HG03565 (cell line): ENCODE data around the gene HAND1.

Experiments
- ATAC-seq: cut with Tn5 transposase; IDR thresholded peaks from one replicate; pipeline ENCODE4 v1.9.1; 2021; ENCODE audit warnings: mild to moderate bottlenecking, moderate library complexity; ENCODE audit not compliant: unreplicated experiment

HAND1 gene

DNA sequence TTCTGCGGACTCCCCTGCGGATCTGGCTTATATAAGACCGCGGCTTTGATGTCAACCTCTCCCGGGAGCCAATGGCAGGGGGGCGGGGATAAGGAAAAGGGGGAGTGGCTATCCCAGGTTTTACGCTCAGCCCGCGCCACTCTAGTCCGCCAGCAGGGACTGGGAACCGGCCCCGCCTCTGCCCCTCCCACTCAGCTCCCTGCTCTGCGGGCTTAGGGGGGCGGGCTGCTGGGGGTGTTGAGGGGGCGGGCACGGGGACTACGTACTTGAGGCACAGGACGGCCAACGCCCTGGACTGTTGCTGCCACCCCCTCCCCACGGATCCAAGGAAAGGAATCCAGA lies at the start of gene HAND1:
TSS of gene HAND1 (minus strand) at position 4 of the 342 bp plus-strand sequence. CDS start 219 bp downstream, outside the sequence.
- ATAC-seq, result no peak

DNA sequence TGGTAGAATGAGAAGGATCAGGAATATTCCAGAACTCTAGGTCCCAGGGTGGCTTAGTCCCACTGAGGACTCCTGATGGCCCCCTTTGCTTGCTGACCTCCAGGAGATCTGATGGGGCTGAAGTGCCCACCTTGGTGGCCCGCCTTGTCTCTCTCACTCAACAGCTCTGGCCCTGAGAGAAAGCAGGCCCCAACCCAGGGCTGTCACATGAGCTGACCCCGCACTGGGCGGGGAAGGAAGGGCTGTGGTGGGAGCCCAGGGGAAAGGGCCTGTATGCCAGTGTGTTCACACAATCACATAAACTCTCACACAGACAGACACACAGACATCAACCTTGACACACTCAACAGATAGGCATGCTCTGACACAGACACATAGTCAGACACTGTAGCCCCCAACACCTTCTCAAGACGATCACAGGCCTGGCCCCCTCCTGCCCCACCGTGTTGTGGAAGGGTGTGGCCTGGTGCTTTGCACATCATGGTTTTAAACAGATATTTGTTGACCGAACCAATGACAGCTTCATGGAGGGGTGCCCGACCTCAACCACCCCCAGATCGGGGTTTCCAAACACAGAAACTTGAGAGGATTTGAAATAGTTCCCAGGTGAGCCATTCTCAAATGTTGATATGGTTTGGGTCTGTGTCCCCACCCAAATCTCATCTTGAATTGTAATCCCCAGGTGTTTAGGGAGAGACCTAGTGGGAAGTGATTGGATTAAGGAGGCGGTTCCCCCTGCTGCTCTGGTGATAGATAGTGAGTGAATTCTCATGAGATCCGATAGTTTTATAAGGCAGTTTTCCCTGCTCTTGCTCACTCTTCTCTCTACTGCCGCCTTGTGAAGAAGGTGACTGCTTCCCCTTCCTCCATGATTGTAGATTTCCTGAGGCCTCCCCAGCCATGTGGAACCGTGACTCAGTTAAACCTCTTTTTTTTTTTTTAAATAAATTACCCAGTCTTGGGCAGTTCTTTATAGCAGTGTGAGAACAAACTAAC lies 48.5 kb upstream of the HAND1 start:
- no peak for ATAC-seq

DNA sequence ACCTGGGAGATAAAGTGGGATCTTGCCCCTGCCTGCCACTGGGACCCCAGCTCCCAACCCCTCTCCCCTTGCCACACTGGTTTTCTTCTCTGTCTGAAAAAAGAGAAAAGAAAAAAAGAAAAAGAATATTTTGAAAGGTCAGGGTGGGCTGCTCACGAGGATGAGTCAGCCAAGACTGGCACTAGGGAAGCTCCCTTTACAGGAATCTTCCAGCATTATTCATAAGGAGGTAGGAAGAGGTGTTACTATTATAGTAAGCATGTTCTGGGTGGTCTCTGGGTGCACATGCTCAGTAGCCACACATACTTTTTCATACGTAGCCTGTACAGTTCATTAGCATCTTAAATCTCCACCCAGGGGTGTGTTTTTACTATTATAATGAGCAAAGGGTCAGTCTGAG lies 46.8 kb upstream of the HAND1 start:
- no peak for ATAC-seq

DNA sequence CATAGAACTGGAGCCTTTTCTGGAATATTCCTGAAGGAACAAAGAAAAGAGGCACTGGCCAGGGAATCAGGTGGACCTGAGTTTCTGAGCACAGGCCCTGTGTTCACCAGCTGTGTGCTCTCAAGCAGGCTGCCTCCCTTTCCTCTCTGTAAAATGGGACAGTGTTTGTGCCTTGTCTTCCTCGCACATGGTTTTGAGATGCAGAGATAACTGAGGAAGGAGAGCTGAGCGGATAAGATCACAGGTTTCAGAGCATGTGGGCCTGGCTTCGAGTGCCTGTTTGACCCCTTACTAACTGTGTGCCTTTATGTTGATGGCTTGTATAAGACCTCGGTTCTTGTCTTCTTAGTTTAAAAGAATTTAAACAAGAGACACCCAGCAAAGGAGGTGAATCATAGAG lies 46.2 kb upstream of the HAND1 start:
- no peak for ATAC-seq

DNA sequence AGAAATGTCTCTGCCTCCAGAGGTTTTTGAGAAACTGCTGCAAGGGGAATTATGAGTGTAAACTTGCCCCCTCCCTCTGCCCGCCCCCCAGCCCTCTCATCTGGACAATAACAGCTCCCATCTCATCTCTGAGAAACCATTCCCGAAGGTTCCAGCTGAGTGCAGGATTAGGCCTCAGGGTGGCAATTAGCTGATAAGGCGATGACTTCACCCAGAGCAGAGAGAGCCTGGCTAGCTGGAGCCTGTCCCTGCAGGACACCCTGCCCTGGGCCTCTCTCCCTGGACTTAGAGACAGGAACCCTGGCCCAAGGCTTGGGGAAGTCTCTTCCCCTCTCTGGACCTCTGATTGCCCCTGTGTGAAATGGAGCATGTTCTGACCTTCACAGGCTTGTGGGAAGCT lies 45.7 kb upstream of the HAND1 start:
- no peak for ATAC-seq

DNA sequence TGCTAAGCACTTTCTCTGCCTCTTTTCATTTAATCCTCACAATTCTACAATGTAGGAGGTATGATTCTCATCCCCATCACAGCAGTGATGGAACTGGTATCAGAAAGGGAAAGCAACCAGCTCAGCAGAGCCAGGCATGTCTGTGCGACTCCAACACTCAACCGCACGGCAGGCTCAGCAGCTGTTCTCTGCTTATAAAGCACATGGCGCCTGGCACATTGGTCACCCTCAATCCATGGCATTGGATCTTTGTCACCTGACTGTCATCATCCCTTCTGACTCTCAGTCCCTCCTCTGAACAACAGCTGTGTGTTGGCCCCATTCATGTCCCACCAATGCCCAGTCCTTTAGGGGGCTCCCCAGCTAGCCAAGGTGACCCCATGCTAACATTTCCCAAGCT lies 45.1 kb upstream of the HAND1 start:
- ATAC-seq, result no peak

DNA sequence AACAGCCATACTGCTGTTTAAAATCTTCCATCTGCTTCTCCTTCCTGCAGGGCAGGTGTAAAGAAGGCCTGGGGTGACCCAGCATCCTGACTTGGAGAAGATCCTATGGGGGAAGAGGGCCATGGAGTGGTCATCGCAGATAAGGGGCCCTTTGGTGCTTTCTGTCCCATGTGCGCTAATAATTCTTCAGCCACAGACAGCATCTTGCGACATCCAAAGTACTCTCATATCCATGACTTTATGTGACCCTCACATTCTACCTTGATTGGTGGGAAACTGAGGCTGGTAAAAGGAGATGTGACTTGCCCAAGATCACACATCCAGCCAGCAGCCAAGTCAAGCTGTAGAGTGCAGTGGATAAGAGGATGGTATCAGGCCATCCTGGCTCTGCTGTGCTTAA lies 44.3 kb upstream of the HAND1 start:
- no peak for ATAC-seq

DNA sequence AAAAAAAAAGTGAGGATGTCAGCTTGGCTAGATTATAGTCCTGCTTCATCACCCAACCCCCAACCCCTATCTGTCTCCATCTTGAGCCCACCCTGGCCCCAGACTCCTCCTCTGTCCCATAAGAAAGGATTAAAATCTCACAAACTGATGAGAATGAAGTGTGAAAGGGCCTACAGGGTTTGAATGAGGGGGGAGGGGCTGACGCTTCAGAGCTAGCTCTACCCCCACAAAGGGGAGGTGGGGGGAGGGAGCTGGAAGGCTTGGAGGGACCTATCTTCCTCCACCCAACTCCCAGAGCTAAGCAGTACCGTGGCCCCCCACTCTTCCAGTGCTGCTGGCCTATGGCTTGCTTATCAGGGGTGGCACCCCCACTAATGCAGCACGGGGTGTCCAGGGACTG lies 43.7 kb upstream of the HAND1 start:
- ATAC-seq, result no peak

DNA sequence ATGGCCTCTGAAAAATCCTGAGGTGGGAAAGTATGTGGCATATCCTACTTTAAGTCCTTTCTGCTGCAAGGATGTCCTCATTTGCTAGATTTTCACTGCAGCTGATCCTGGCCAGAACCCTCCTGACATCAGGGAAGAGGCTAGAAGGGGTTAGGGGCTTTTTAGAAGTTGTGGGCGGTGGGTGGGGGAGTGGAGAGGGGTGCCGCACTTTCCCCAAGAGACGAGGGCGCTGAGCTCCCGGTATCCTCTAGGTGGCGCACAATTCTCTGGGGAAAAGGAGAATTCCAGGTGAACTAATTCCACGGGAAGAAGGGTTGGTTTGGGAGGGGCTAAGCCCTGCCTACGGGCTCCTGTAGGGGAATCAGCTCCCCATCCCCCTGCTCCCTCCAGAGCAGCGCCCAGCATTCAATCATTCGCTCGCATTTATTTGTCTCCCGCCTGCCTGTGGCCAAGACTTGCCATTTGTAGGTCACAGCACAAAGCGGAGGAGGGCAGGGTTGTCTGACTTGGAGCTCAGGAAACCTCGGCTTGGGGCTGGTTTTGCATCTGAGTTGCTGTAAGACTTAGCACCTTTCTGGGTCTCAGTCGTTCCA lies 42.9 kb upstream of the HAND1 start:
- no peak for ATAC-seq

DNA sequence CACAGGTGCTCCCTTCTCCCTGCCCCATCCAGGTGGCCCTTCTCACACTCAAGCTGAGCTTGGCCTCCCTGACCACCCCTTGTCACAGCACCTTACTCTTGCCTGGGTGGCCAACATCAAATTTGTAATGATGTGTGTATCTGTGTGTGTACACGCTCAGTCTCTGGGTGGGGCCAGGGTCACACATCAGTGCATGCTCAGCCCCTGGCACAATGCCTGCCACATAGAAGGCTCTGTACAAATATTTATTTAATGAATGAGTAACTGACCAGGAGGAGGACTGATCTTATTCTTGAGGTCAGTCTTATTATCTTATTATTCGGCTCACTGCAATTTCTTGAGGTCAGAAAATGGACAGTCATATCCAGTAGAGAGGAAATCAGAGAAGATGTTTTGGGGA lies 41.3 kb upstream of the HAND1 start:
- no peak for ATAC-seq

DNA sequence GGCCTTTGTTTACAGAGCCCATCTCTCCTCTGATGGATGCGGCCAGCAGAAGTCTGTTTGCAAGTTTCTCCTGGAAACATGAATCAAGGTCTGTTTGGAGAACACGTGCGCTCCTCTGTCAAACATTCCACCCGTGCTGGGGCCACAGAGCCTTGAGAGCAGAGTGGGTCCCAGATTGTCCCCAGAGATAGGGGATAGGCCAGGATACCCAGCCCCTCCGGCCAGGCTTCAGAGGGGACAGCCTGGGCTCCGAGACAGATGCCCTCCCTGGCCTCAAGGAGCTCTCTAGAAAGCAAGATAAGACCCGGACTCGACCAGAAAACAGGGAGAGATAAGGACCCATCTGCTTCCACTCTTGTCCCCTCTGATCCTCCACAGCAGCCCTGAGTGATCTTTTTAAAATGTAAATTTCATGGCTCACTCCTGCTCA lies 40.4 kb upstream of the HAND1 start:
- ATAC-seq, result no peak

DNA sequence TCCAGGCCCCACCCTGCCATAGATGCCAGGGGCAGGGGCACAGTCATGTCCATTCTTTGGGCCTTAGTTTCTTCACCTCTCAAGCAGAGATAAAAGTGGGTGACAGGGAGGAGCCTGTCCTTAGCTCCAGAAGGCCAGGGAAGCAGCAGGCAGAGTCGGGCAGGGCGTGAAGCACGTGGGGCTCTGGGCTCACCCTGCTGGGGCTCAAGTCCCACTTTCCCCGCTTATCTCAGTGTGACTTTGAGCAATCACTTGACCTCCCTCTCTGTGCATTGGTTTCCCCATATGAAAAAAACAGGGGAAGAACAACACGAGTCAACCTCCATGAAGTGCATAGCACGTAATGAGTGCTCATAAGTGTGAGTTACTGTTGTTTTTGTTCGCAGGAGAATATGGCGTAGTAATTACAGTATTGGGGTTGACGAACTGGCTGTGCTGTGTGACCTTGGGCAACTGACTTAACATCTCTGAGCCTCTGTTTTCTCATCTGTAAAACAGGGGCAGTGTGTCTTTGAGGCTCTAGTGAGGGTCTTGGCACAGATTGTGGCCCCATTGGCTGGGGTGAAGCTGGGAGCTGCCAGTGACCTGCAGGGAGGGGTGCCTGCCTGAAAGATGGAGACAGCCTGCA lies 39.9 kb upstream of the HAND1 start:
- no peak for ATAC-seq

DNA sequence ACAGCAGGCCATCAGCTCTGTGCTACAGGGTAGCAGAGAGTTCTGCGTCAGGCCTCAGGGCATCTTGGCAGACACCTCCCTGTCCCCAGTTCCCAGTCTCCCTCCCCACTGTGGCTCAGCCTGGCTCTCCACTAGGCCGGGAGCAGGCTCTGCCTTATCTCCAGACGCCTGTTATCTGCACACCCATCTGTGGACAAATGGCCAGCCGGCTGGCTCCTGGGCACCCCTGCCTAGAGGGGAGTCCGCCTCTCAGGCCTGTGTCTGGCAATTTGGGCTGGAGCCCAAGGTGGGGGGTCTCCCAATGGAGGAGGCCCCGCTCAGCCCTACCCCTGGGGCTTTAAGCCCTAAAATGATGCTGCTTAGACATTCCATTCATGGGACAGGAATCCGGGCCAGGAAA lies 39.2 kb upstream of the HAND1 start:
- ATAC-seq, result no peak

DNA sequence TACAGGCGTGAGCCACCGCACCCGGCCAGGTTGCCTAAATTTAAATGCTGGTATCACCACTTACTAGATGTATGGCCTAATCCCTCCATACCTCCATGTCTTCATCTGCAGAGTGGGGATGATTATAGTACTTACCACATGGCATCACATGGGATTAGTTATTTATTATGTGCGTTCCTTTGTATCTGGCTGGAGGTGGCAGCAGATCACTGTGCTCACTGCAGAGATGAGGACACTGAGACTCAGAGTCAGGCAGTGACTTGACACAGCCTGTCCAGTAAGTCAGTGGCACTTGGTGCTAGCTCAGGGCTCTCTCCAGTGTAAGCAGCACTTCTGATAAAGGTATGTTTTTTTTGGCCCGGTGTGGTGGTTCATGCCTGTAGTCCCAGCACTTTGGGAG lies 38.4 kb upstream of the HAND1 start:
- no peak for ATAC-seq

DNA sequence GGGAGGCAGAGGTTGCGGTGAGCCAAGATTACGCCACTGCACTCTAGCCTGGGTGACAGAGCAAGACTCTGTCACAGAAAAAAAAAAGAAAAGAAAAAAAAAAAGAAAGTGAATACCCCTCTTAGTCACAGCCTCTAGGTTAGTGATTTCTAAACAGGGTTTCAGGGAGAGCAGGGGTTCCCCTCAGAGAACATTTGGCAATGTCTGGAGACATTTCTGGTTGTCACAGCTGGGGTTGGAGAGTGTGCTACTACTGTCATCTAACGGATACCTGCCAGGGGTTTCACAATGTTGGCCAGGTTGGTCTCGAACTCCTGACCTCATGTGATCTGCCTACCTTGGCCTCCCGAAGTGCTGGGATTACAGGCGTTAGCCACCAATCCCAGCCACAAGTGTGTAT lies 37.5 kb upstream of the HAND1 start:
- peak; percentile 85 for ATAC-seq

DNA sequence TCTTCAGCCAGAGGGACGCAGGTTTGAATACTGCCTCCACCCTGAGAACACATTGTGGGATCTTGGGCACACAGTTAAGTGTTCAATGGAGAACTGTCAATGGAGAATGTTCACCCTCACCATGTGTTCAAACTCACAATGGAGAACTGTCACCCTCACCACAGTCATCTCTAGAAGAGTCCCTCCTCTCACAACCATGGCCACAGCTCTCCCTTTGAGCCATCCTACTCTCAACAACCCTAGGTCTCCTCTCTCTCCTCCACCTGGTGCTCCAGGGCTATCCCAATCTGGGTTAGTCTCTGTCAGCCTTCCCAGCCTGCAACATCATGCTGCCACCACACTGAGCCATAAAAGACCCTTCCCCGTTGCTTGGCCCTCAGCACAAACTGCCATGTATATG lies 36.3 kb upstream of the HAND1 start:
- ATAC-seq, result no peak

DNA sequence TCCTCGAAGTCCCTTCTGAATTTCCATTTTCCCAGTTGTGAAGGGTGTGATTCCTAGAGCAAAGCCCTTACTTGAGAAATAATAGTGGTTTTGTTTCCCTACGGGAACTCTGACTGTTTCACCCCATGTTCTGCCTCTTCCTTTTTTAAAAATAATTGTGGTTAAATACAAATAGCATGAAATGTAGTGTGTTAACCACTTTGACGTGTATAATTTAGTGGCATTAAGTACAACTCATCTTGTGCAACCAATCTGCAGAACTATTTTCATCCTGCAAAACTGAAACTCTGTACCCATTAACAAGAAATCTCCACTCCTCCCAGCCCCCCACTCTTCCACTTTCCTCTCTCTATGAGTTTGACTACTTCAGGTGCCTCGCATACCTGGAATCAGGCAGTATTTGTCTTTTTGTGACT lies 35.6 kb upstream of the HAND1 start:
- ATAC-seq, result peak; percentile 26

DNA sequence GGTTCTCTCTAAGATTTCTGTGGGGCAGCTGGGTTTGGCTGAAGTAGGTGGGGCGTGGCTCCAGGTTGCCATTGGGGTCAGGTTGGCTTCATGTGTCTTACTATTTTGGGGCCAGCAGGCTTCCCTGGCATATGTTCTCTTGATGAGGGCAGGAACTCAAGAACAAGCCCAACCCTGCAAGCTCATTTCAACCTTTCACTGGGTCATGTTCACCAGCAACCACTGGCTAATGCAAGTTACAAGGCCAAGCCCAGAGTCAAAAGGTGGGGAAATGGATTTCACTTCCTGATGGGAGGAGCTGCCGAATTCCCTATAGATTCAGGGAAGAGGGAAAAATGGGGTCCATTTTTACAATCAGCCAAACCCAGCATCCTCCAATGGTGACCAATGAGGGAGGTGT lies 34.0 kb upstream of the HAND1 start:
- ATAC-seq, result no peak

DNA sequence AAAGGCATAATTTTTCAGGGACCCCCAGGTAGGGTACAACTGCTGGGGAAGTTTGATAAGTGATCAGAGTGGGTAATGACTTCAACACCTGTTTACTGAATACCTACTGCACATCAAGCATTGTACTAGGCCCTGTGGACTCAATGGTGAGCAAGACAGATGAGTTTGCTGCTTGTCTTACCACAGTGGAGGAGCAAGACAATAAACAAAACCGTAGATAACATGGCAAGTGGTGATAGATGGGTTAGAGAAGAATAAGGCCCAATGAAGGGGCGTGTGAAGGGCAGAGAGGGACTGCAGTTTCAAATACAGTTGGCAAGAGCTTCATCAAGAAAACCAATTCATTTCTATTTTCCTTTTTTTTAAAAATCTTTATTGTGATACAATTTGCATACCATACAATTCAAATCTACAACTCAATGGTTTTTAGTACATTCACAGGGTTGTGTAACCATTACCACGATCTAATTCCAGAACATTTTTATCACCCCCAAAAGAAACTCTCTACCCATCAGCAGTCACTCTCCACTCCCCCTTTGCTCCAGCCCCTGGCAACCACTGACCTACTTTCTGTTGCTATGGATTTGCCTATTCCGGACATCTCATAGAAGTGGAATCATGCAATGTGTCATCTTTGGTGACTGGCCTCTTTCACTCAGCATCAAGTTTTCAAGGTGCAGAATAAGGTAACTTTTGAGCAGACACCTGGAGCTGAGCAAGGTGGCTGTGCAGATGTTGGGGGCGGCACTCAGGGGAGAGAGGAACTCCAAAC lies 31.9 kb upstream of the HAND1 start:
- ATAC-seq, result no peak

DNA sequence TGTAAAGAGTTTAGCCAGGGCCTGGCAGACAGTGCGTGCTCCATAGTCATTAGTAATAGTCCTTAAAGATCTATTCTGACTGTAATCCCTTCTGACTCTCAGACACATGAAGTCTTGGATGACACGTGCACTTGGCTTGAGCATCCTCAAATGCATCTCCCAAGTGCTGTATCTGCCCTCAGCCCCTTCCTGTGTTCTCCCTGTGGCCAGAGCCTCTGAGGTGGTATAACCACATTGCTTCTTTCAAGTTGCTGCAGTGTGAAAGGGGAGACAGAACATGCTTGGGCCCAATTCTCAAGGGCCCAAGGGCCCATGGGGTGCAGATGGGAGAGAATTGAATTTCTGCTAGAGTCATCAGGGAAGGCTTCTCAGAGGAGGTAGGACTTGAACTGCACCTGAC lies 30.1 kb upstream of the HAND1 start:
- ATAC-seq, result no peak

DNA sequence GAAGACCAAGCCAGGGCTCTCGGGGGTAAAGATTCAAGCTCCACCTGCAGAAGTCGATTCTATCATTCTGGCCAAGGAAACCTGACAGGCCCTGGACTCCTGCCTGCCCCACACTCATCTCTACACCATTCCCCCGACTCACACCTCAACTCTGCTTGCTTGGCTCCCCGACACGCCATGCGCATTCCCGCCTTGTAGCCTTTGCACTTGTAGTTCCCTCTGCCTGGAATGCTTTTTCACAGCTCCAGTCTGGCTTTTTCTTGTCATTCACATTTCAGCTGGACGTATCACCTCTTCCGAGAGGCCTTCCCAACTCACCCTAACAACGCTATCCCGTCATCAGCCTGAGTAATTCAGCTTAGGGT lies 28.7 kb upstream of the HAND1 start:
- ATAC-seq, result no peak
